ENCODE measurements around the gene SH3YL1.

GRCh38 chr2:191311-192190, 72.3 kb downstream of the SH3YL1 start:
- TF ChIP-seq CTCF (IDR thresholded peaks at IDR 0.05; ENCODE audit: low read depth, low read length, poor library complexity, severe bottlenecking) = no peak
- TF ChIP-seq EZH2phosphoT487 (IDR thresholded peaks at IDR 0.05; ENCODE audit: borderline replicate concordance, low read length) = no peak
